ENCODE data around the gene ACSL1. TPM values are rescaled to one million over a fixed set of nuclear protein-coding genes. Genes with fewer than 3 reads are reported as not detected.

ACSL1 gene
- total RNA-seq, 2 donors from 2014 or later: 23.3 to 80.4 TPM

- no peak for TF ChIP-seq CTCF (IDR thresholded peaks at IDR 0.05)
- Histone ChIP-seq H3K27ac (no peak overlapping the region), H3K9ac (ENCODE audit: low read depth in 2 of 2, low read length in 2 of 2) (no peak overlapping the region), H3K4me3 (no peak overlapping the region), H3K36me3 (no peaks in the 10 kb centered on the region), H3K27me3 (no peaks in the 10 kb centered on the region), H3K9me3 (no peaks in the 10 kb centered on the region), H3K4me1 (peaks cover 4% of the 10 kb centered on the region)
- intact Hi-C loops (cut with DNase I): no loop called here
- no peak for DNase-seq
Measured at GRCh38 chr4:184721254-184721653, 104.5 kb downstream of the ACSL1 start.

- no peak for DNase-seq
- no peaks in the 10 kb centered on the region for H3K27me3 ChIP-seq
- H3K9ac ChIP-seq (ENCODE audit: low read depth in 2 of 2, low read length in 2 of 2): no peak overlapping the region
- H3K4me1 ChIP-seq: peaks cover 4% of the 10 kb centered on the region
- TF ChIP-seq CTCF (IDR thresholded peaks at IDR 0.05): no peak
- no peak overlapping the region for H3K27ac ChIP-seq
- H3K4me3 ChIP-seq: no peak overlapping the region
- H3K36me3 ChIP-seq: no peaks in the 10 kb centered on the region
- H3K9me3 ChIP-seq: no peaks in the 10 kb centered on the region
- intact Hi-C loops (cut with DNase I): no loop called here
Measured at GRCh38 chr4:184719407-184719806, 106.4 kb downstream of the ACSL1 start.

GRCh38 chr4:184715526-184715925, 110.2 kb downstream of the ACSL1 start:
- no peaks in the 10 kb centered on the region for H3K4me1 ChIP-seq
- intact Hi-C loops (cut with DNase I): no loop called here
- no peak for TF ChIP-seq CTCF (IDR thresholded peaks at IDR 0.05)
- DNase-seq: no peak
- H3K27ac ChIP-seq: no peak overlapping the region
- no peaks in the 10 kb centered on the region for H3K36me3 ChIP-seq
- H3K27me3 ChIP-seq: no peaks in the 10 kb centered on the region
- no peak overlapping the region for H3K9ac ChIP-seq (ENCODE audit: low read depth in 2 of 2, low read length in 2 of 2)
- no peak overlapping the region for H3K4me3 ChIP-seq
- no peaks in the 10 kb centered on the region for H3K9me3 ChIP-seq

GRCh38 chr4:184713887-184714286, 111.9 kb downstream of the ACSL1 start:
- no peaks in the 10 kb centered on the region for H3K27me3 ChIP-seq
- H3K4me1 ChIP-seq: no peaks in the 10 kb centered on the region
- H3K9me3 ChIP-seq: no peaks in the 10 kb centered on the region
- no peak overlapping the region for H3K4me3 ChIP-seq
- intact Hi-C loops (cut with DNase I): no loop called here
- TF ChIP-seq CTCF (IDR thresholded peaks at IDR 0.05): no peak
- H3K36me3 ChIP-seq: no peaks in the 10 kb centered on the region
- no peak overlapping the region for H3K9ac ChIP-seq (ENCODE audit: low read depth in 2 of 2, low read length in 2 of 2)
- H3K27ac ChIP-seq: no peak overlapping the region
- no peak for DNase-seq

- Histone ChIP-seq H3K36me3 (no peaks in the 10 kb centered on the region), H3K27me3 (no peaks in the 10 kb centered on the region), H3K9me3 (no peaks in the 10 kb centered on the region), H3K4me1 (no peaks in the 10 kb centered on the region), H3K9ac (ENCODE audit: low read depth in 2 of 2, low read length in 2 of 2) (no peak overlapping the region), H3K4me3 (no peak overlapping the region), H3K27ac (no peak overlapping the region)
- DNase-seq: no peak
- no peak for TF ChIP-seq CTCF (IDR thresholded peaks at IDR 0.05)
- intact Hi-C loops (cut with DNase I): no loop called here
Measured at GRCh38 chr4:184712322-184712721, 113.4 kb downstream of the ACSL1 start.

GRCh38 chr4:184706453-184706852, 119.3 kb downstream of the ACSL1 start:
- Histone ChIP-seq H3K4me1 (no peaks in the 10 kb centered on the region), H3K9me3 (no peaks in the 10 kb centered on the region), H3K36me3 (no peaks in the 10 kb centered on the region), H3K27me3 (no peaks in the 10 kb centered on the region), H3K9ac (ENCODE audit: low read depth in 2 of 2, low read length in 2 of 2) (no peak overlapping the region), H3K27ac (no peak overlapping the region), H3K4me3 (no peak overlapping the region)
- TF ChIP-seq CTCF (IDR thresholded peaks at IDR 0.05): no peak
- intact Hi-C loops (cut with DNase I): no loop called here
- no peak for DNase-seq
